HAP-1 (cell line): ENCODE data around the gene ZNF716.
"Not testable (repeated sequence)": the region's sequence is repeated elsewhere in the genome, so short reads cannot be mapped to it uniquely, and the experiment has no call there.

ENCODE experiments used
- DNase-seq, 2 experiments: peaks; one replicate each; pipeline ENCODE4 v3.0.0-alpha.2; 2016 to 2020; ENCODE audit warnings: low spot score in 2 of 2
- H3K27me3 ChIP-seq: fragments of 250-450 bp; sonication (Bioruptor Pico); 2 replicates; pipeline ENCODE4 v1.5.1; 2020; ENCODE audit warnings: low read depth, mild to moderate bottlenecking, moderate library complexity
- H3K36me3 ChIP-seq: fragments of 250-450 bp; sonication (Bioruptor Pico); replicated peaks from 2 replicates; pipeline ENCODE4 v1.5.1; 2020; ENCODE audit warnings: mild to moderate bottlenecking
- H3K4me1 ChIP-seq: fragments of 250-450 bp; sonication (Bioruptor Pico); 2 replicates; pipeline ENCODE4 v1.5.1; 2020; ENCODE audit warnings: mild to moderate bottlenecking
- H3K4me3 ChIP-seq: fragments of 250-450 bp; sonication (Bioruptor Pico); 2 replicates; pipeline ENCODE4 v1.5.1; 2020; ENCODE audit warnings: mild to moderate bottlenecking, moderate library complexity
- H3K9me3 ChIP-seq: fragments of 250-450 bp; sonication (Bioruptor Pico); 2 replicates; pipeline ENCODE4 v1.5.1; 2020; ENCODE audit warnings: mild to moderate bottlenecking, moderate library complexity
- in situ Hi-C: fragments of 300-500 bp; cut with MboI; formaldehyde crosslinking; loops from 3 replicates; pipeline ENCODE4 v1.14.3; 2020; ENCODE audit warnings: low sequenced_read_pairs, inconsistent platforms, mixed read lengths

Gene ZNF716

DNA sequence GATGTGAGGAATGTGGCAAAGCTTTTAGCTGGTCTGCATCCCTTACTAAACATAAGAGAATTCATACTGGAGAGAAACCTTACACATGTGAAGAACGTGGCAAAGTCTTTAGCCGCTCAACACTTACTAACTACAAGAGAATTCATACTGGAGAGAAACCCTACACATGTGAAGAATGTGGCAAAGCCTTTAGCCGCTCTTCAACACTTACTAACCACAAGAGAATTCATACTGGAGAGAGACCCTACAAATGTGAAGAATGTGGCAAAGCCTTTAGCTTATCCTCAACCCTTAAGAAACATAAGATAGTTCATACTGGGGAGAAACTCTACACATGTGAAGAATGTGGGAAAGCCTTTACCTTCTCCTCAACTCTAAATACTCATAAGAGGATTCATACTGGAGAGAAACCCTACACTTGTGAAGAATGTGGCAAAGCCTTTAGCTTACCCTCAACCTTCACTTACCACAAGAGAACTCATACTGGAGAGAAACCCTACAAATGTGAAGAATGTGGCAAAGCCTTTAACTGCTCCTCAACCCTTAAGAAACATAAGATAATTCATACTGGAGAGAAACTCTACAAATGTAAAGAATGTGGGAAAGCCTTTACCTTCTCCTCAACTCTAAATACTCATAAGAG is 19.3 kb downstream of the ZNF716 start:
- H3K36me3 ChIP-seq, DNase-seq, in situ Hi-C loops, H3K9me3 ChIP-seq, H3K4me3 ChIP-seq, H3K27me3 ChIP-seq, H3K4me1 ChIP-seq: not testable (repeated sequence)

DNA sequence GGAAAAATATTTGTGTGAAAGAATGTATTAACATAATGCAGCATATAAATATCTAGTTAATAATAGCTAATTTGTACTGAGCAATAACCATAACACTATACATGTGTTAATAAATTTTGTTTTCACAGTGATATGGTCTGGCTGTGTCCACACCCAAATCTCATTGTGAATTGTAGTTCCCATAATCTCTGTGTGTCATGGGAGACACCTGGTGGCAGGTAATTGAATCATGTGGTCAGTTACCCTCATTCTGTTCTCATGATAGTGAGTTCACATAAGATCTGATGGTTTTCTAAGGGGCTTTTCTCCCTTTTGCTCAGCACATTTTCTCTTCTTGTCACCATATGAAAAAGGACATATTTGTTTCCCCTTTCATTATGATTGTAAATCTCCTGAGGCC is 30.3 kb downstream of the ZNF716 start:
- H3K9me3 ChIP-seq, in situ Hi-C loops, H3K36me3 ChIP-seq, H3K27me3 ChIP-seq, H3K4me3 ChIP-seq, H3K4me1 ChIP-seq, DNase-seq: not testable (repeated sequence)

DNA sequence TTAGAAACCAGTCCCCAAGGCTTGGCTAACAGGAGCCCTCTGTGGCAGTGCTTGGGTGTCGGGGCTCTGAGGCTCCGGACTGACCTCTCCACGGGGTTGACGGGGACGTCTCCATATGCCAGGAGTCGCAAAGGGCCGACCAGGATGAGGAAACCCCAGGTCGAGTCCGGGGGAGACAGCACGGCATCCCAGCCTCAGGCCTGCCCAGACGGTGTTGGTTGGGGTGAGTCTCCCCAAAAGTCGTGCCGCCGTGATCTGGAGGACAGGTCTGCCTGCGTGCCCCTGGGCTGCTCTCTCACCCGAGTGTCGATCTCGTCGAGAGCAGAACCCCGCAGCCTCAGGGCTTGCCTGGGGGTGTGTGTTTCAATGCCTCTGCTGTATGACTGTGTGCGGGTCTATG is 35.0 kb downstream of the ZNF716 start:
- H3K4me1 ChIP-seq, H3K4me3 ChIP-seq, H3K36me3 ChIP-seq, H3K9me3 ChIP-seq, H3K27me3 ChIP-seq, in situ Hi-C loops, DNase-seq: not testable (repeated sequence)

DNA sequence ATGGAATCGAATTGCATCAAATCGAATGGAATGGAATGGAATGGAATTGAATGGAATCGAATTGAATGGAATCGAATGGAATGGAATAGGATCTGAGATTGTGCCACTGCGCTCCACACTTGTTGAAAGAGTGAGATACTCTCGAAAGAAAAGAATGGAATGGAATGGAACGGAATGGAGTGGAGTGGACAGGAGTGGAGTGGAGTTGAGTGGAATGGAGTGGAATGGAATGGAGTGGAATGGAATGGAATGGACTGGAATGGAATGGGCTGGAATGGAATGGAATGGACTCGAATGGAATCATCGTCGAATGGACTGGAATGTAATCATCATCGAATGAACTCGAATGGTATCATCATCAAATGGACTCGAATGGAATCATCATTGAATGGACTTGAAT is 38.0 kb downstream of the ZNF716 start:
- Histone ChIP-seq H3K4me1 (no peaks in the 10 kb centered on the region), H3K36me3 (no peaks in the 10 kb centered on the region), H3K9me3 (no peaks in the 10 kb centered on the region), H3K27me3 (no peaks in the 10 kb centered on the region), H3K4me3 (no peak overlapping the region)
- DNase-seq = no peak
- in situ Hi-C loops = no loop called here

DNA sequence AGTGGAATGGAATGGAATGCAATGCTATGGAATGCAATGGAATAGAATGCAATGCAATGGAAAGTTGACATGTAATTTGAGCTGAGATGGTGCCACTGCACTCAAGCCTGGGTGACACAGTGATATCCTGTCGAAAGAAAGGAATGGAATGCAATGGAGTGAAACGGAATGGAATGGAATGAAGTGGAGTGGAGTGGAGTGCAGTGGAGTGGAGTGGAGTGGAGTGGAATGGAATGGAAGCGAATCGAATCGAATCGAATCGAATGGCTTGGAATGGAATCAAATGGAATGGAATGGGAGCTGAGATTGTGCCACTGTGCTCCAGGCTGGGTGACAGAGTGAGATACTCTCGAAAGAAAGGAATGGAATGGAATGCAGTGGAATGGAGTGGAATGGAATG is 45.1 kb downstream of the ZNF716 start:
- H3K9me3 ChIP-seq, H3K4me1 ChIP-seq, H3K4me3 ChIP-seq, DNase-seq, H3K27me3 ChIP-seq, H3K36me3 ChIP-seq, in situ Hi-C loops: not testable (repeated sequence)

DNA sequence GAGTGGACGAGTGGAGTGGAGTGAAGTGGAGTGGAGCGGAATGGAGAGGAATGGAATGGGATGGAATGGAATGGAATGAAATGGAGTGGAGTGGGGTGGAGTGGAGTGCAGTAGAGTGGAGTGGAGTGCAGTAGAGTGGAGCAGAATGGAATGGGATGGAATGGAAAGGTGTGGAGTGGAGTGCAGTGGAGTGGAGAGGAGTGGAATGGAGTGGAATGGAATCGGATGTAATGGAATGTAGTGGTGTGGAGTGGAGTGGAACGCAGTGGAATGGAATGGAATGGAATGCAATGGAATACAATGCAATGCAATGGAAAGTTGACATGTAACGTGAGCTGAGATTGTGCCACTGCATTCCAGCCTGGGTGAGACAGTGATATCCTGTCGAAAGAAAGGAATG is 46.4 kb downstream of the ZNF716 start:
- Histone ChIP-seq H3K9me3 (no peaks in the 10 kb centered on the region), H3K27me3 (no peaks in the 10 kb centered on the region), H3K36me3 (no peaks in the 10 kb centered on the region), H3K4me3 (no peak overlapping the region), H3K4me1 (no peaks in the 10 kb centered on the region)
- no peak for DNase-seq
- in situ Hi-C loops = no loop called here

DNA sequence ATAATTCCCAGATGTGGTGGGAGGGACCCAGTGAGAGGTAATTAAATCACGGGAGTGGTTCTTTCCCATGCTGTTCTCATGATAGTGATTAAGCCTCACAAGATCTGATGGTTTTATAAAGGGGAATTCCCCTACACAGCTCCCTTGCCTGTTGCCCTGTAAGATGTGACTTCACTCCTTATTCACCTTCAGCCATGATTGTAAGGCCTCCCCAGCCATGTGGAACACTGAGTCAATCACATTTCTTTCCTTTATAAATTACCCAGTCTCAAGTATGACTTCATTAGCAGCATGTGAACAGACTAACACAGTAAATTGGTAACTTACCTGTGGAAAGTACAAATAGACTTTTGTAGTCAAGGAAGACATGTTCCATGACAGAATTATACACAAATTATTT is 55.2 kb downstream of the ZNF716 start:
- Histone ChIP-seq H3K27me3 (no peaks in the 10 kb centered on the region), H3K9me3 (no peaks in the 10 kb centered on the region), H3K36me3 (no peaks in the 10 kb centered on the region), H3K4me1 (no peaks in the 10 kb centered on the region), H3K4me3 (no peak overlapping the region)
- in situ Hi-C loops = no loop called here
- DNase-seq = no peak
